Measurements from ENCODE around the gene GLIPR1.
"Not testable (repeated sequence)": the region's sequence is repeated elsewhere in the genome, so short reads cannot be mapped to it uniquely, and the experiment has no call there.

- TF ChIP-seq EZH2 (IDR thresholded peaks at IDR 0.05); POLR2AphosphoS5 (IDR thresholded peaks at IDR 0.05; ENCODE audit: borderline replicate concordance, low read depth, low read length); FOXP2 (optimal IDR thresholded peaks at IDR 0.05; ENCODE audit: control extremely low read depth, extremely low read length, insufficient read depth): not testable (repeated sequence)
Observed at GRCh38 chr12:75521224-75521623, 40.7 kb downstream of the GLIPR1 start.
